GM19372 (cell line): ENCODE data around the gene RAB28.
"Not testable (repeated sequence)": the region's sequence is repeated elsewhere in the genome, so short reads cannot be mapped to it uniquely, and the experiment has no call there.

ENCODE experiments used
- ATAC-seq: cut with Tn5 transposase; IDR thresholded peaks from one replicate; pipeline ENCODE4 v1.9.1; 2021; ENCODE audit warnings: mild to moderate bottlenecking, low read depth, moderate library complexity; ENCODE audit not compliant: unreplicated experiment

RAB28 gene

GRCh38 chr4:13454786-13455185, 29.4 kb downstream of the RAB28 start:
- ATAC-seq: no peak

GRCh38 chr4:13452927-13453579, 31.1 kb downstream of the RAB28 start:
- ATAC-seq: no peak

GRCh38 chr4:13449590-13449989, 34.5 kb downstream of the RAB28 start:
- ATAC-seq: no peak

- no peak for ATAC-seq
Measured at GRCh38 chr4:13445841-13446790, 38.0 kb downstream of the RAB28 start.

- ATAC-seq: no peak
Measured at GRCh38 chr4:13441506-13441905, 42.6 kb downstream of the RAB28 start.

- no peak for ATAC-seq
Measured at GRCh38 chr4:13436962-13437361, 47.2 kb downstream of the RAB28 start.

GRCh38 chr4:13432453-13432852, 51.7 kb downstream of the RAB28 start:
- ATAC-seq: no peak

GRCh38 chr4:13430834-13431568, 53.1 kb downstream of the RAB28 start:
- ATAC-seq: no peak

GRCh38 chr4:13427599-13428325, 56.4 kb downstream of the RAB28 start:
- no peak for ATAC-seq

- no peak for ATAC-seq
Measured at GRCh38 chr4:13415068-13415785, 68.9 kb downstream of the RAB28 start.

- ATAC-seq: no peak
Measured at GRCh38 chr4:13413729-13414437, 70.3 kb downstream of the RAB28 start.

- ATAC-seq: no peak
Measured at GRCh38 chr4:13411942-13412341, 72.2 kb downstream of the RAB28 start.

- no peak for ATAC-seq
Measured at GRCh38 chr4:13409324-13409723, 74.8 kb downstream of the RAB28 start.

- ATAC-seq: not testable (repeated sequence)
Measured at GRCh38 chr4:13406156-13406555, 78.0 kb downstream of the RAB28 start.

- ATAC-seq: no peak
Measured at GRCh38 chr4:13403833-13404232, 80.3 kb downstream of the RAB28 start.

GRCh38 chr4:13403326-13403725, 80.8 kb downstream of the RAB28 start:
- no peak for ATAC-seq

GRCh38 chr4:13399257-13399656, 84.9 kb downstream of the RAB28 start:
- ATAC-seq: no peak

GRCh38 chr4:13396161-13396560, 88.0 kb downstream of the RAB28 start:
- no peak for ATAC-seq

GRCh38 chr4:13389901-13390300, 94.2 kb downstream of the RAB28 start:
- not testable (repeated sequence) for ATAC-seq
